ENCODE measurements around the gene GLUL.

GLUL gene

DNA sequence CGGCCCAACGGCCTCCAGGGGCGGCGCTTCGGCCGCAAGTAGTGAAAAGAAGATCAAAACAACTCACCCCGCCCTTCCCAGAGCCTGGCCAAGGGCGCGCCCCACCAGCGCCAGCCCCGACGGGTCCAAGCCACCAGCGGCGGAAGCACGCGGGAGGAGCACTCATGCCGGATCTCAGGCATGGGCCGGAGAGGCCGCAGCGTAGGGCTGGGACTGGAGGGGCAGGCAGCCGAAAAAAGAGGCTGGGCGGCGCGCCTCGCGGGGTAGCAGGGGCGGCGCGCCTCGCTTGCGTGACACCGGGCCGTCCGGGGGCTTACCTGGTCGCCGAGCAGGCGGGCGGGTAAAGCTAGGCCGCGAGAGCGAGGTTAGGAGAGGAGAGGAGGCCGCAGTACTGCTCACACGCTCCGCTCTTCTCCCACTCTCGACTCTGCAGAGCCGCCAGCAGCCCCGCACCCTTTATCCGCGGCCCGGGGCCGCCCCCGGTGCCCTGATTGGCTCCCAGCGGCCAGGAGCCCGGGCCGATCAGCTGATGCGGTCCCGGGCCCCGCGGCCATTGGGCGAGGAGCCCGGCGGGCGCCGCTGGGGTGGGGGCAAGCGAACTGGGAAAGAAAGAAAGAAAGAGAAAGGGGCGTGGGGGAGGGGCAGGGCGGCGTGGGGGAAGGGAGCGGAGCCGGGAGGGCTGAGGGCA lies at the start of gene GLUL:
Gene GLUL (minus strand): TSS at position 429 of the 688 bp plus-strand sequence. CDS start 3,053 bp downstream, outside the sequence.
- DNase-seq: peak; percentile 78

GRCh38 chr1:182438326-182438725 lies 46.7 kb upstream of the GLUL start:
- no peak for DNase-seq

DNA sequence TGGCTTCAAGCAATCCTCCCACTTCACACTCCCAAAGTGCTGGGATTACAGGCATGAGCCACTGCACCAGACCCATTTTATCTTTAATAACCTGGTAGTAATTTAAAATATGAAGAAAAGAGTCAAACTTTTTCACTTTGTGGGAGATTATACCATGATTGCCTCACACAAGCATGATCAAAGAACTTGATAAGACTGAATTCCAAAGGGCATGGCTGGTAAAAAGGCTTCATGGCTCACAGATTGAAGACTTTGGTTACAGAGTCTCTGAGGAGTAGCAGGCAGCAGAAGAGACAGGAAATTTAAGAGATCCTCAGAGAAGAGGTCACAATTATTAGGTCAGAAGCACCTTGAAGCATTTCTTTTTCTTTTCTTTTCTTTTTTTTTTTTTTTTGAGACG lies 42.0 kb upstream of the GLUL start:
- no peak for DNase-seq

DNA sequence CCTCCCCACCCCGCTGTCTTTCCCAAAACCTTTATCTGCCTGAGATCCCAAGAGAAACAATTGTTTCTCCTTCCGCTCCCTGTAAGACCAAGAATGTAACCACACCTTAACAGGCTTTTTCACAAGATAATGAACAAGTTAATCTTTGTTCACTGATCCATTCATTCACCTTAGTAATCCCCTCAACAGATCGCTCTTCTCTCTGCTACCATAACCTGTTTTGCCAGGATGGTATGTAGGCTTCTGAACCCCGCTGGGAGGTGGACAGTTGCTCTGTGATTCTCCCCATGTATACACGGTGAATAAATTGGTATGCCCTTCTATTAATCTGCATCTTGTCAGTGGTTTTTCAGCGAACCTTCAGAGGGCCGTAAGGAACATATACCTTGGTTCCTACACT lies 39.7 kb upstream of the GLUL start:
- DNase-seq: no peak

DNA sequence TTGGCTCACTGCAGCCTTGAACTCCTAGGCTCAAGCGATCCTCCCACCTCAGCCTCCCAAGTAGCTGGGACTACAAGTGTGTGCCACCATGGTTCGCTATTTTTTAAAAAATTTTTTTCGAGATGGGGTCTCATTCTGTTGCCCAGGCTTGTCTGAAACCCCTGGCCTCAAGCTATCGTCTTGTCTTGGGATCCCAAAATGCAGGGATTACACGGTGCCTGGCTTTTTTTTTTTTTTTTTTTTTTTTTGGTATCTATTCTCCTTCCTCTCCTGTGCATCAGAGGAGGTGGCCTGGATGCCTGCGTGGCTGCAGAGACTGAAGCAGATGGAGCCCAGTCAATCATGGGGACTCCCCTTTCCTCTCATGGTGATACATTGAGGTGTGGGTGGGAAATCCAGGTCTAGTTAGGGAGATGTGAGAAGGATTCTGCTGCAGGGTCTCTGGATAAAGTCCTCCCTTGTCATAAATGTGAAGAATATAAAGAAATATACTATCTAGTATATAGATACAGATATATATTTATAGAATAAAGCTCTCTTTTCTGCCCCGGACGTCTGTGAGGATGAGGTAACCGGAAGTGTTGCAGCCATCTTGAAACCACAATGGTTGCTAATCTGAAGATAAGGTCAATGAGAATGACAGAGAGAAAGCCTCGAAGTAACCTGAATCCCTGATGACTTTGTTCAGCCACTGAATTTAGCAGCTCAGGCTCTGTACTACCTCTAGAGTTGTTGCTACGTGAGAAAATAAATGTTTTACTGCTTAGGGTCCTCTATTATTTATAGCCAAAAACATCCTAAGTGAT lies 38.9 kb upstream of the GLUL start:
- DNase-seq: peak; percentile 56

- DNase-seq: no peak
These were observed 36.5 kb upstream of the GLUL start for GRCh38 chr1:182428043-182428442.

DNA sequence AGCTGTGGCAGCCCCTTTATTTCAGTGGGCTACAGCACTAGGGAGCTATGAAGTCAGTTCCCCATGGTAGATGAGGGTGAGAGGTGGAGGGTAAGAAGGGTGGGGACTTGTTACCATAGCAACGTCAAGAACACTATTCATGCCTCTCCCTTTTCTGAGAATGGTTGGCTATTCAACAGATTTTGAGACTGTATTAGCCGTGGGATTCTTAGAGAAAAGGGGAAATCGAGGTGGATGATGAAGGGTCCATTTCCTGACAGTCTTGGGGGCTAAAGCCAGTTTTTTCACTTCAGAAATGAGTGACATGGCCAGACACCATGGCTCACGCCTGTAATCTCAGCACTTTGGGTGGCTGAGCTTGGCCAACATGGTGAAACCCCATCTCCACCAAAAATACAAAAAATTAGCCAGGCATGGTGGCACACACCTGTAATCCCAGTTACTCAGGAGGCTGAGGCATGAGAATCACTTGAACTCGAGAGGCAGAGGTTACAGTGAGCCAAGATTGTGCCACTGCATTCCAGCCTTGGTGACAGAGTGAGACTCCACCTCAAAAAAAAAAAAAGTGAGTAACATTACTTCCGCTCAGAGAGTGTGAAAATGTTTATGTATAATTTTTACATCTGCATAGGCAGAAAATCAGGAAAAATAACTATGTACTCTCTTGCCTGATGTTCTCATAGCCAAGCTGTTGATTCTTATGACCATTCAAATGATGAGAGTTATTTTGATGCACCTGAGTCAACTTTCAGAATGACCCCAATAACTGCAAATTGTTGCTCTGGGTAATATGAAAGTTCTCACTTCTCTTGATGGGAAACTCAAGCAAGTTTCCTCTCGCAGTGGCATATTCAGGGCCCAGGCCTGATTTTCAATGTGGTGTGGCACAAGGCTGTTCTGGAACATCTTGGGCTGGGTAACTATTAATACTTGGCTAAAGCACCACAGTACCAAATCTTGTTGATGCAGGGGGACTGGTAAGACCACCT lies 35.1 kb upstream of the GLUL start:
- DNase-seq: peak; percentile 3

DNA sequence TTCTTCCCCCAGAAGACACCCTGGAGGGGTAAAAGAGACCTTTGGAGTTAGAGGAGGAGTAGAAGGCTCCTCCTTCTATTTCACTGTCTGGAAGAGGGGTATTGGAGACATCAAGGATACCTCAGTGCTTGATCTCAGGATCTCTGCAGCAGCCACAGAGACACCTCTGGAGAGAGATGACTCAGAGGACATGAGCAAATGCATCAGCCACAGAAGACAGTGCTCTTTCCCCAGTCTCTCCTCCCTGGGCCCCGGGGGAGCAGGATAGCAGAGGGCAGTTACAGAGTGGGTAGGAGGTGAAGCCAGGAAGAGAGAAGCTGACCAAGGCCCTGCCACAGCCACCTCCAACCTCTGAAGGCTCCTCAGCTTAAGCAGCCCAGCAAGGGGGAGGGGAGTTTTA lies 24.2 kb upstream of the GLUL start:
- no peak for DNase-seq

- DNase-seq: no peak
These were observed 22.4 kb upstream of the GLUL start for GRCh38 chr1:182413969-182414368.

GRCh38 chr1:182413486-182413885 lies 21.9 kb upstream of the GLUL start:
- no peak for DNase-seq

- DNase-seq: no peak
These were observed 19.2 kb upstream of the GLUL start for GRCh38 chr1:182410620-182411273.

DNA sequence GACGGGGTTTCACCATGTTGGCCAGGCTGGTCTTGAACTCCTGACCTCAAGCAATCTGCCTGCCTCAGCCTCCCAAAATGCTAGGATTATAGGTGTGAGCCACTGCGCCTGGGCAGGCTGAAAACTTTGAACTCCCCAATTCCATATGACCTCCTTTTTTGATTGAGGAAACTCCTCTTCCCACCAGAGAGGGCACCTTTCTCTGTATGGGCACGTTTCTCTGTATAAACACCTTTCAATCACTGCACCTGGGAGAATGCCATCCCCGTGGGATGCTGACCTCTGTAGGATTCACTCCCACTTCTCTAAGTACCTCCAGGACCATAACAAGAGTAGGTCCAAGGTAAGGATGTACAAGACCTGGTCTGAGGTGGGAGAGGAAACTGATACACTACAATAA lies 18.5 kb upstream of the GLUL start:
- no peak for DNase-seq

DNA sequence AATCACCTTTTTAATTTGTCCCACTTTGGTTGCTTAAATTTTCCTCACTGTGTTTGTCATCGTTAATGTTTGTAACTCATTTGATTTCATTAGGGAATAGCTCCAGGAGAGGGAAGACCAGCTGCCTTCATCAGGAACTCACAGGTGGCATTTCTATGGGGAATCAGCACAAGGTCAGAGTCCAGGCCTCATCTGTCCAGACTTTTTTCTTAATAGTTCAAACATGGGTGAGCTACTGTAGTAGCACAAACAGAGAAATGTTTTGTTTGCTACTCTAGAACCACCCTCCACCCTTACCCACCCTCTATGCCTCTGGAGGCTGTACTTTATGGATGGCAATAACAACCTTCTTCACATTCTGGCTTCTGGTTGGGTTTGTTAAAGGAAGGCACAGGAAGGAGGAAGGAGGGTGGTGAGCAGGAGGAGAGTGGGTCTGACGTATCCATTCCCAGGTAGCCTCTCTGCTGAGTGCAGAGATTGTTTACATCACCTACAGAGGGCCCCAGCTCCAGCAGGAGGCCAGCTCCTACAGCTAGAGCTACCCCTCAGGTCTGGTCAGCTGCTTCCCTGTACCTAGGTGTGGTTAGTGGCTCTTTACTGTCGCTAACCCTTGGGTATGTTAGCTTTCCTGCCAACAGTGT lies 17.0 kb upstream of the GLUL start:
- no peak for DNase-seq

- no peak for DNase-seq
These were observed 16.1 kb upstream of the GLUL start for GRCh38 chr1:182407724-182408123.

- DNase-seq: no peak
These were observed 14.4 kb upstream of the GLUL start for GRCh38 chr1:182406012-182406411.

DNA sequence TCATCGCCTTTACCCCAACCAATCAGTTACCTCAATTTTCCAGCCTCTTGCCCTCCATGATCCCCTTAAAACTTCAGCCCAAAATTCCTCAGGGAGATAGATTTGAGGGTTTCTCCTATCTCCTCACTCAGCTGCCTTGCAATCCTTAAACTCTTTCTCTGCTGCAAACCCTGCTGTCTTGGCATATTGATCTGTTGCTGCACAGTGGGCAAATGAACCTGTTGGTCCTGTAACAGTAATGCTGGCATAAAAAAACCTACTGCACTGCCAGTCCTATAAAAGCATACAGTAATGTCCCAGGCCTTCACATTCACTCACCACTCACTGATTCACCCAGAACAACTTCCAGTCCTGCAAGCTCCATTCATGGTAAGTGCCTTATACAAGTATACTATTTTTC lies 14.0 kb upstream of the GLUL start:
- DNase-seq: no peak

DNA sequence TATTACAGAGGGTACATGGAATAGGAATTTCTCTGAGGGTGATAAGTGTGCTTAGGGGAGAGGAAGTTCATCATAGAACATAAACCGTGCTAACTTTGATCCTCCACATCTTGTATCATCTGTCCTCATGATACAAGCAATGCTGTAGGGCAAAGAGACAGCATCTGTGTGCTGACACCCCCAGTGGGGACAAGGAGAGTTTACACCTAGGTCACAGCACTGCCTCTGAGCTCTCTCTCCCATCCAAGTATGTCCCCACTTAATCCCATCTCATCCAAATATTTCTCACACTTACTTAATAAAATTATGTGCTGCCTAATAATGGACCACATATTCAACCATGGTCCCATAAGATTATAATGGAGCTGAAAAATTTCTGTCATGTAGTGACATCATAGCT lies 13.2 kb upstream of the GLUL start:
- DNase-seq: no peak

- DNase-seq: no peak
These were observed 9.0 kb upstream of the GLUL start, which contains the start of gene TEDDM1 for GRCh38 chr1:182400567-182400966. Gene TEDDM1, minus strand, starts transcription at chr1:182400667. Its CDS starts 182 bp downstream, at chr1:182400485.

DNA sequence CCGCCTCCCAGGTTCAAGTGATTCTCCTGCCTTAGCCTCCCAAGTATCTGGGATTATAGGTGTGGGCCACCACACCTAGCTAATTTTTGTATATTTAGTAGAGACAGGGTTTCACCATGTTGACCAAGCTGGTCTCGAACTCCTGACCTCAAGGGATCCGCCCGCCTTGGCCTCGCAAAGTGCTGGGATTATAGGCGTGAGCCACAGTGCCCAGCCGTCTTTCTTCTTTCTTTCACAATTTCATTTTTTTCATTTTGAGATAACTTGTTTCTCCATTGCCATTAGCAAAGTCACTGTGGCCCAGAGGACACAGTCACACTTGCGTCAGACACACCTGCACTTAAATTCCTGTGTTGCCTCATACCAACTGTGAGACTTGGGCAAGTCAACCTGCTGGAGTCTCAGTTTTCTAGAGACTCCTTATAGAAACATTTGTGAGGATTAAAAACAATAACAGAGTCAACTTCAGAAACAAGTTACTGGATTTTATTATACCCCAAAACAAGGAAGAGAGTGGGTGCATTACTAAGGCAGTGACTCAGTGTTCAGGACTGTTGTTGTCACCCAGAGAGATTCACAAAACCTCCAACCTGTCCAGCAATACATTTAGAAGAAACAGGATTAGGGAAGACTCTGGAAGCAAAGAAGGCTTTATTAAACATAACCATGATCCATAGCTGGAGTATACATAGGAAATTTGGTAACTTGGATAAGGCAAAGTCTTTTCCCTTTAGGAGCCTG lies 6.2 kb upstream of the GLUL start:
- DNase-seq: no peak

- DNase-seq: no peak
These were observed 4.3 kb upstream of the GLUL start for GRCh38 chr1:182395906-182396305.

GRCh38 chr1:182394055-182394775 lies 2.6 kb upstream of the GLUL start:
- no peak for DNase-seq

All from CD4-positive, alpha-beta T cell treated with Interleukin-12 subunit alpha and Interleukin-12 subunit beta, for 1 hour (primary cell).